Left ventricle myocardium inferior (tissue), 1 donor: ENCODE data around the gene TPSAB1. TPM values are rescaled to one million over a fixed set of nuclear protein-coding genes. Genes with fewer than 3 reads are reported as not detected.

ENCODE experiments used
- DNase-seq: peaks from one replicate; pipeline ENCODE4 v3.0.0-alpha.2; 2020
- H3K27ac ChIP-seq: fragments of 200-600 bp; replicated peaks from 2 replicates; pipeline ENCODE4 v1.8.0; 2021
- H3K27me3 ChIP-seq: fragments of 200-600 bp; 2 replicates; pipeline ENCODE4 v1.8.0; 2021; ENCODE audit warnings: low read depth
- H3K36me3 ChIP-seq: fragments of 200-600 bp; 2 replicates; pipeline ENCODE4 v1.8.0; 2021
- H3K4me1 ChIP-seq: fragments of 200-600 bp; 2 replicates; pipeline ENCODE4 v1.8.0; 2021
- H3K4me3 ChIP-seq: fragments of 200-600 bp; 2 replicates; pipeline ENCODE4 v1.8.0; 2021; ENCODE audit warnings: mild to moderate bottlenecking, moderate library complexity
- H3K9me3 ChIP-seq: fragments of 200-600 bp; replicated peaks from 2 replicates; pipeline ENCODE4 v1.8.0; 2021
- CTCF ChIP-seq: fragments of 200-600 bp; IDR thresholded peaks from 2 replicates; pipeline ENCODE4 v1.8.0; 2021; ENCODE audit warnings: antibody characterized with exemption, mild to moderate bottlenecking, borderline replicate concordance
- intact Hi-C: fragments of 100-400 bp; cut with micrococcal nuclease; formaldehyde crosslinking; loops from one replicate; pipeline ENCODE4 v1.11.0; 2022
- total RNA-seq: library from RNA; stranded (reverse); fragmentation: NEBNext Ultra II Directional; extraction: Animal tissue kit (Norgen Biotek cat#: 25700); gene quantifications from one replicate; pipeline ENCODE4 v1.2.1, GENCODE V29; 2021
- donor health status: DM: no; HTN: yes; CAD: no; lungs with severe emphysema.

The TPSAB1 gene
- total RNA-seq, 1 donor from 2014 or later = 3.6 TPM

GRCh38 chr16:1200014-1200627 lies 40.4 kb upstream of the TPSAB1 start:
- Histone ChIP-seq H3K27ac (no peak overlapping the region), H3K36me3 (no peaks in the 10 kb centered on the region), H3K4me1 (no peaks in the 10 kb centered on the region), H3K4me3 (no peak overlapping the region), H3K9me3 (no peaks in the 10 kb centered on the region), H3K27me3 (peaks cover 30% of the 10 kb centered on the region)
- TF ChIP-seq CTCF = no peak
- intact Hi-C loops = no loop called here
- DNase-seq = no peak

GRCh38 chr16:1201444-1201843 lies 39.1 kb upstream of the TPSAB1 start:
- H3K4me1 ChIP-seq = no peaks in the 10 kb centered on the region
- H3K27ac ChIP-seq = no peak overlapping the region
- intact Hi-C loops = no loop called here
- H3K36me3 ChIP-seq = no peaks in the 10 kb centered on the region
- no peak for TF ChIP-seq CTCF
- no peaks in the 10 kb centered on the region for H3K9me3 ChIP-seq
- DNase-seq = no peak
- H3K4me3 ChIP-seq = no peak overlapping the region
- peaks cover 20% of the 10 kb centered on the region for H3K27me3 ChIP-seq

- H3K27me3 ChIP-seq = peaks cover 12% of the 10 kb centered on the region
- H3K27ac ChIP-seq = no peak overlapping the region
- intact Hi-C loops = no loop called here
- no peaks in the 10 kb centered on the region for H3K36me3 ChIP-seq
- no peak for TF ChIP-seq CTCF
- no peak for DNase-seq
- no peaks in the 10 kb centered on the region for H3K9me3 ChIP-seq
- H3K4me1 ChIP-seq = no peaks in the 10 kb centered on the region
- no peak overlapping the region for H3K4me3 ChIP-seq
Observed at GRCh38 chr16:1202274-1202673, 38.2 kb upstream of the TPSAB1 start.

GRCh38 chr16:1204933-1205332 lies 35.6 kb upstream of the TPSAB1 start:
- no peak overlapping the region for H3K27ac ChIP-seq

GRCh38 chr16:1206326-1206725 lies 34.2 kb upstream of the TPSAB1 start:
- no peaks in the 10 kb centered on the region for H3K4me1 ChIP-seq
- no peaks in the 10 kb centered on the region for H3K36me3 ChIP-seq
- H3K27me3 ChIP-seq = peaks cover 27% of the 10 kb centered on the region
- H3K27ac ChIP-seq = no peak overlapping the region
- H3K9me3 ChIP-seq = no peaks in the 10 kb centered on the region
- intact Hi-C loops = no loop called here
- no peak overlapping the region for H3K4me3 ChIP-seq
- DNase-seq = no peak
- TF ChIP-seq CTCF = no peak

More at GRCh38 chr16:1204933-1205332, 35.6 kb upstream of the TPSAB1 start:
- H3K4me1 ChIP-seq = no peaks in the 10 kb centered on the region
- intact Hi-C loops = no loop called here
- no peaks in the 10 kb centered on the region for H3K36me3 ChIP-seq
- DNase-seq = no peak
- no peak overlapping the region for H3K4me3 ChIP-seq
- H3K9me3 ChIP-seq = no peaks in the 10 kb centered on the region
- TF ChIP-seq CTCF = no peak
- H3K27me3 ChIP-seq = peaks cover 19% of the 10 kb centered on the region

GRCh38 chr16:1206786-1207185 lies 33.7 kb upstream of the TPSAB1 start:
- TF ChIP-seq CTCF = no peak
- H3K27ac ChIP-seq = no peak overlapping the region
- H3K36me3 ChIP-seq = no peaks in the 10 kb centered on the region
- peaks cover 27% of the 10 kb centered on the region for H3K27me3 ChIP-seq
- H3K4me1 ChIP-seq = no peaks in the 10 kb centered on the region
- H3K4me3 ChIP-seq = no peak overlapping the region
- intact Hi-C loops = no loop called here
- no peak for DNase-seq
- no peaks in the 10 kb centered on the region for H3K9me3 ChIP-seq
